OCI-LY7 (cell line): ENCODE measurements around the gene TYK2. TPM values are rescaled to one million over a fixed set of nuclear protein-coding genes. Genes with fewer than 3 reads are reported as not detected.

Source experiments
- BruUV-seq: library from RNA; stranded (reverse); fragments of 400-500 nt; replicated peaks from 2 replicates; lab custom pipeline; 2021; lab: Mats Ljungman, UMichigan
- CTCF ChIA-PET: fragments of 300-600 bp; sonication (Branson Sonifier 250); formaldehyde crosslinking; loops from one replicate; lab custom pipeline; 2022; ENCODE audit warnings: antibody characterized with exemption; ENCODE audit not compliant: unreplicated experiment; lab: Charles Lee
- POLR2A ChIA-PET: fragments of 300-600 bp; sonication (Branson Sonifier 250); formaldehyde crosslinking; loops from one replicate; lab custom pipeline; 2022; ENCODE audit warnings: antibody characterized with exemption; lab: Charles Lee
- DNase-seq: peaks from one replicate; pipeline ENCODE4 v3.0.0-alpha.2; 2015; ENCODE audit warnings: low spot score
- H2AFZ ChIP-seq: fragments of 200-600 bp; sonication (generic), shearing (Covaris generic); 2 replicates; pipeline ENCODE4 v1.6.1; 2014; ENCODE audit warnings: mild to moderate bottlenecking, antibody characterized with exemption, low read length, moderate library complexity
- H3K27ac ChIP-seq: fragments of 200-600 bp; sonication (generic); 2 replicates; pipeline ENCODE4 v1.5.1; 2014; ENCODE audit warnings: mixed run types, low read depth, mild to moderate bottlenecking, moderate library complexity, low read length, inconsistent platforms; ENCODE audit not compliant: poor library complexity, severe bottlenecking
- H3K36me3 ChIP-seq: fragments of 200-600 bp; sonication (generic); 2 replicates; pipeline ENCODE4 v1.6.1; 2014; ENCODE audit warnings: mild to moderate bottlenecking, antibody characterized with exemption, low read length, moderate library complexity, mixed read lengths; ENCODE audit not compliant: insufficient read depth
- H3K4me1 ChIP-seq: fragments of 200-600 bp; sonication (generic); 2 replicates; pipeline ENCODE4 v1.5.1; 2014; ENCODE audit warnings: mild to moderate bottlenecking, low read length; ENCODE audit not compliant: insufficient read depth, poor library complexity, severe bottlenecking
- H3K4me2 ChIP-seq: fragments of 200-600 bp; sonication (generic); 2 replicates; pipeline ENCODE4 v1.6.1; 2014; ENCODE audit warnings: mild to moderate bottlenecking, low read length
- H3K4me3 ChIP-seq: fragments of 200-600 bp; sonication (generic); 2 replicates; pipeline ENCODE4 v1.5.1; 2014; ENCODE audit warnings: mild to moderate bottlenecking, low read depth, low read length; ENCODE audit not compliant: poor library complexity, severe bottlenecking
- H3K79me2 ChIP-seq: fragments of 200-600 bp; sonication (generic); 2 replicates; pipeline ENCODE4 v1.6.1; 2016; ENCODE audit warnings: low read depth, mild to moderate bottlenecking, low read length, moderate library complexity, mixed read lengths; ENCODE audit not compliant: insufficient read depth
- H3K9me2 ChIP-seq: fragments of 200-600 bp; sonication (generic); 2 replicates; pipeline ENCODE4 v1.6.1; 2016; ENCODE audit warnings: mild to moderate bottlenecking, low read length, mixed read lengths; ENCODE audit not compliant: insufficient read depth
- H3K9me3 ChIP-seq: fragments of 200-600 bp; sonication (generic); 2 replicates; pipeline ENCODE4 v1.6.1; 2014; ENCODE audit warnings: mild to moderate bottlenecking, mixed run types, low read length, mixed read lengths
- H4K20me1 ChIP-seq: fragments of 200-600 bp; sonication (generic); 2 replicates; pipeline ENCODE4 v1.6.1; 2014; ENCODE audit warnings: mild to moderate bottlenecking, antibody characterized with exemption, low read length, moderate library complexity, mixed read lengths; ENCODE audit not compliant: insufficient read depth
- CTCF ChIP-seq: fragments of 200-600 bp; sonication (generic); conservative IDR thresholded peaks from 2 replicates; pipeline ENCODE4 v1.5.1; 2014; ENCODE audit warnings: mild to moderate bottlenecking, antibody characterized with exemption, low read length, moderate library complexity, mixed read lengths
- EZH2phosphoT487 ChIP-seq: fragments of 200-600 bp; sonication (generic); IDR thresholded peaks from 2 replicates; pipeline ENCODE4 v1.6.1; 2018; ENCODE audit warnings: low read depth, borderline replicate concordance, mild to moderate bottlenecking, mixed run types, antibody characterized with exemption, low read length, moderate library complexity, mixed read lengths
- intact Hi-C: fragments of 100-400 bp; cut with micrococcal nuclease; formaldehyde crosslinking; loops from one replicate; pipeline ENCODE4 v1.10.0; 2022; ENCODE audit not compliant: unreplicated experiment
- total RNA-seq, 2 experiments: library from RNA; depleted of rRNA in 1 of 2; stranded (reverse); fragments of >200 nt in 1 of 2; shearing (Covaris generic) in 1 of 2; gene quantifications; 2 replicates each; pipeline ENCODE4 v1.2.3, GENCODE V29; 2014 to 2022

The TYK2 gene
- total RNA-seq, 2 experiments from 2014 or later: 185 to 216 TPM

DNA sequence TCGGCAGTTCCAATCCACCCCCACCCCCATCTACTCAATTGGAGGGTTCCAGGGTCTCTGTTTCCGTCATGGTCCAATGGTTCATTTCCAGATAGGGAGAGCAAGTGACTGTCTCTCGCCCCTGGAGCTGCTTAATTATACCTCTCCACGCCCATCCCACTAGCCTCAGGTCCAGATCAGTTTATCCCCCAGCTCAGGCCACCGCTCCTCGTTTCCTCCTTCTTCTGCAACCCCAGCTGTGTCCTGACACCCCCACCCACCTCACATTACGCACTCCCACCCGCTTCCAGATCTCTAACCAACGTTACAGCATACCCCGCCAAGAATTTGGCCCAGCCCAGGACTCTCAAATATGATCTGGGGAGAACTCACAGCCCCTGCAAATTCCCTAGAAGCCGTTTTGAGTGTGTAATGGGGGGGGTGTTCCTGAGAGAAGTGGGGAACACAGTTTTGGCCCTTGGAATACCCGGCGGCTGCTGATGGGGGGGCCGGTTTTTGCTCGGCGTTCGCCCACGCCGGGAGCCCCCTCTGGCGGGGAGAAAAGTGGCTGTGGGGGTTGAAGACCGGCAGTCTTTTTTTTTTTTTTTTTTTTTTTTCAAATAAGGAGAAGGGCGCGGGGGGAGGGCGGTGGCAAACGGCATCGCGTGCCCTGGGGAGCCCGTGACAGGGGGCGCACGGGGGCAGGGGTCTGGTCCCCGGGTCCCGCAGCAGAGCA, 38.3 kb upstream of the TYK2 start:
- Histone ChIP-seq H3K9me3 (peaks cover 5% of the 10 kb centered on the region; the same call in 1 of the 2 replicates), H2AFZ (no peak overlapping the region), H3K27ac (peak overlapping the region; percentile 100), H3K4me2 (peak overlapping the region; percentile 72), H3K9me2 (no peaks in the 10 kb centered on the region), H3K79me2 (peaks cover 73% of the 10 kb centered on the region), H4K20me1 (peaks cover 10% of the 10 kb centered on the region), H3K4me3 (peak overlapping the region; percentile 76), H3K36me3 (peaks cover 18% of the 10 kb centered on the region), H3K4me1 (peaks cover 59% of the 10 kb centered on the region)
- ChIA-PET POLR2A (interaction anchor here (0.6 to 4.2 kb wide), 5 partner anchors 9 to 179 kb away, joined by 3 to 60 read pairs (median 5); partner anchors contain the start of gene CDC37), CTCF (interaction anchor here (0.6 to 2.0 kb wide), 2 partner anchors 13 to 38 kb away, joined by 4 to 27 read pairs; partner anchors contain the start of gene TYK2)
- no TSS peak for BruUV-seq
- intact Hi-C loops: loop anchor here (5.0 kb wide), 1 partner anchor 554 kb away; no protein-coding TSS in a partner anchor
- DNase-seq: peak; percentile 75
- TF ChIP-seq CTCF (peak; percentile 67), EZH2phosphoT487 (no peak)

DNA sequence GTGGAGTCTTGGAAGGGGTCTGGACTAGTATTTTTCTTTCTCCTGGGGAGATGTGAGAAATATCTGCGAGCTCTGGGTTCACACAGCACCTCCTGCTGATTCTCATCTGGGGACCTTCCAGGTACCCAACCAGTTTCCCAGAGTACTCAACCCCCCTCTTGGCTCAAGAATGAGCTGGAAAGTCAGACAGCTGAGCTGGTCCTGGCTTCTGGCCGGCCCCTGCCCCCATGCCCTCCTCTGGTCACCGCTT, 37.8 kb upstream of the TYK2 start:
- no peak for DNase-seq
- peak overlapping the region; percentile 72 for H3K4me2 ChIP-seq
- peak overlapping the region; percentile 76 for H3K4me3 ChIP-seq
- TF ChIP-seq CTCF (no peak), EZH2phosphoT487 (no peak)
- peak overlapping the region; percentile 100 for H3K27ac ChIP-seq
- peaks cover 5% of the 10 kb centered on the region; the same call in 1 of the 2 replicates for H3K9me3 ChIP-seq
- peaks cover 68% of the 10 kb centered on the region for H3K79me2 ChIP-seq
- peaks cover 60% of the 10 kb centered on the region for H3K4me1 ChIP-seq
- ChIA-PET CTCF (interaction anchor here (0.8 to 2.0 kb wide), 2 partner anchors 10 to 12 kb away, joined by 4 to 27 read pairs; no protein-coding TSS in a partner anchor), POLR2A (interaction anchor here (0.5 to 4.2 kb wide), 5 partner anchors 10 to 159 kb away, joined by 3 to 60 read pairs (median 5); partner anchors contain the start of genes ATG4D and CDC37)
- H2AFZ ChIP-seq: no peak overlapping the region
- no TSS peak for BruUV-seq
- intact Hi-C loops: loop anchor here (5.0 kb wide), 1 partner anchor 554 kb away; no protein-coding TSS in a partner anchor
- no peaks in the 10 kb centered on the region for H3K9me2 ChIP-seq
- H4K20me1 ChIP-seq: peaks cover 8% of the 10 kb centered on the region
- H3K36me3 ChIP-seq: peaks cover 18% of the 10 kb centered on the region
